Activated T-cell treated with anti-CD3 and anti-CD28 coated beads for 1 hour (primary cell): ENCODE data around the gene PTPRK.
"Not testable (repeated sequence)": the region's sequence is repeated elsewhere in the genome, so short reads cannot be mapped to it uniquely, and the experiment has no call there.

Source experiments
- DNase-seq: peaks from one replicate; pipeline ENCODE4 v3.0.0-alpha.2; 2020; ENCODE audit warnings: low read depth

The PTPRK gene

DNA sequence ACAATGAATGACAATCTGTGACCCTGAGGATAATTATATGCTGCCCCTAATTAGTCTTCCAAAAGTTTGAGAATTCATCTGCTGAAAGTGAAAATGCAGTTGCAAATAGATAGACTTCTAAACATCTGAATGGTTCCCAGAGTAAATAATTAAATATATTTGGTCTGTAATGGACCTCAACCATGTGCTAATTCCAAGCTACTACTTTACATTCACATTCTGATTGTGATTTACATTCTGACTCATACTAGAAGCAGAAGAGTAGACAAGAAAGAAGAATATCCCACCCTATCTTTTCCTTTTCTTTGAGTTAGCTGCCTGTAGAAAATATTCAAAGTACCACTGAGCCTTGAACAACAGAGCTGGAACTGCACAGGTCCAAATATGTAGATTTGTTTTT, 80.8 kb downstream of the PTPRK start:
- DNase-seq, result no peak

DNA sequence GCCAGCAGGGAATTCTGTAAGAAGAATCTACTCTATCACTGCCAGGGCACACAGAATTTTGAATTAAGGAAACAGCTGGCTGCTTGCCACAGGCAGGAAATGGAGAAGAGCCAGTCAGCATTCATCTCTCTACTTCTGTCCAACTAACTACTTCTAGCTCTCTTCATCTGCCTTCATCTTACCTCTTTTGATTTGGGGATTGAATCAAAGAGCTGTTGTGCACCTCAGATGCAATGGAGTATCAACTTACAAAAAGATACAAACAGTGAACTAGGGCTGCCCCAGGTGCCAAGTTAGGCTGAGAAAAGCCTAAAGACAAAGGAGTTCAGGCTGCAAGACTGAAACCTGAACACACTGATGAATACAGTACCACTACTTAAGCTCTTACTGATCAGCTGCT, 82.0 kb downstream of the PTPRK start:
- no peak for DNase-seq

DNA sequence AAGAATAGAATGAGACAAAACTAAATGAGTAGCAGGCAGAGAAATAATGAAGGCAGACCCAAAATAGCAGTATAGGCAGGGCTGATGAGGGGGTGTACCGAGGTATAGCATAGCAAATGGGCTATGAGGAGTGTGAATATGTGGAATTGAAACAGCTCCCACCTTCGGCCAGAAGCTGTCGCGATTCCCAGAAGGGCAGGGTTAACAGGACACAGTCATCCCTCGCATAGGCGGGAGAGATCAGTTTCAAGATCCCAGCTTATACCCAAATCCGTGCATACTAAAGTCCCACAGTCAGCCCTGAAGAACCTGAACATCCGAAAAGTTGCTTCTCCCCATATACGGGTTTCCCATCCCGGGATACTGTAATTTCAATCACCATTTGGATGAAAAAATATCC, 82.7 kb downstream of the PTPRK start:
- DNase-seq, result no peak

DNA sequence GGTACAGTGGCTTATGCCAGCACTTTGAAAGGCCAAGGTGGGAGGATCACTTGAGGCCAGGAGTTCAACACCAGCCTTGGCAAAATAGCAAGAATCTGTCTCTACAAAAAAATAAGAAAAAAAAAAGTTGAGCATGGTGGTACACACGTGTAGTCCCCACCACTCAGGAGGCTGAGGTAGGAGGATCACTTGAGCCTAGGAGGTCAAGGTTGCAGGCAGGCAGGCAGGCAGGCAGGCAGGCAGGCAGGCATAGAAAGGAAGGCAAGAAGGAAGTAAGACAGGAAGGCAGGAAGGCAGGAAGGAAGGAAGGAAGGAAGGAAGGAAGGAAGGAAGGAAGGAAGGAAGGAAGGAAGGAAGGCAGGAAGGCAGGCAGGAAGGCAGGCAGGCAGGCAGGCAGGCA, 85.6 kb downstream of the PTPRK start:
- not testable (repeated sequence) for DNase-seq

DNA sequence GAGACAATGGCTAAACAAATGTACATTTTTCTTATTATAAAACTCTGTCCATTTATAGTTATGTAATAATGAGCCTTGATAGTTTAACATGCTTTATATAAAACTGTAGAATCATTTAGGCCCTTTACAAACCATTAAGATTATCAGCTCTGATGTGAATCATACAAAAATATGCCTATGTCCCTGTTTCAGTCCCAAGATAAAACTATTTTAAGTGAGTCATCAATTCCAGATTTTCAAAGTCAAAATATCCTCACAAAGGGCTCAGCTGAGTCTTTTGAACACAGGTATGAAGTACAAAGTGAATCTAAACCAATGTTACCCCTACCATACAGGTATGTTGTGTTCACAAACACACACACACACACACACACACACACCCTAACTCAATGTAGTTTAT, 88.0 kb downstream of the PTPRK start:
- DNase-seq, result no peak

DNA sequence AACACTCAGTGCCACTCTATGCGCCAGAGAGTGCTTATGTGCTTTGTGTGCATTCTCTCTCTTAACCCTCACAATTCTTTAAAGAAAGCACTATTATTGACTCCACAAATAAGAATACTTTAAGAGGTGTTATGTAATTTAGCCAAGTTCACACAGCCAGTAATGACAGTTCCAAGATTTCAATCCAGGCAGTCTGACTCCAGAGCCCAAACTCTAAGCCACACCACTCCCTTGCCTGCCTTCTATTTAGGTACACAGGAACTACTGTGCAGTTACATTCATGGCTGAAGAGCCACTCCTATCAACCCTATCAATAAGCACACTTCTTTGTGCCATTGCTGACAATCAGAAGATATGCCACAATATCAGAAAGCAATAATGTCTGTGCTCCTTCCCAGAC, 93.3 kb downstream of the PTPRK start:
- no peak for DNase-seq

DNA sequence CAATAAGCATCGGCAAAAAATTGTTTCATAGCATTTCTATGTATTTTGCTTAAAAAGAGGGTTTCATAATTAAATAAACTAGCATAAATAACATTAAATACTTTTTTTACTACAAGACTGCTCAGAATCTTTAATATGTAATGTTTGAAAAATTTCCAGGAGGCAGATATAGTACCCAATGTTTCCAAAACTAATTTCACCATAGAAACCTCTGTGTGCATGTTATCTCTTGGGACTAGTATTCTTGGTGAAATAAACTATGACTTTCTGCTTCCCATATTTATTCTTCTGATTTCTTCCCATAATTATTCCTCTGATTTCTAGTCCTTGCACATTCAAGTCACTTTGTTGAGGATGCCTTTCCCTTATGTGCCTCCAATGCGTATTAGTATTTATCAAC, 94.5 kb downstream of the PTPRK start:
- DNase-seq, result no peak

DNA sequence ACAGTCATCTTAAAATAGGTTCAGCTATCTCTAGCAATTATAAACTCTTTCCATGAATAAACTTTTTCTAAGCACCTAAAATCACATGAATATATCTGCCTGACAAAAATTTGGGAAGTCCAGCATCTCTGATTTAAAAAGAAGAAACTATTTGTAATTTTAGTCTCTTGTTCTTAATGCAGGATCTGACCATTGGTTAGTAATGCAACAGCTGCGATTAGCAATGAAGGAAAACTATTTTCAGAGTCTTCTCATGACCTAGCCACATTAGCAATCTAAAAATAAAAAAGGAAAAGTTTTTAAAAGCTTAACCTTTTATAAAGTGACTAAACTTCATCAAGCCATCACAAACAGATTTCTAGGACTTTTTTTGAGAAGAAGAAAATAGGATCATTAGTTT, 97.5 kb downstream of the PTPRK start:
- DNase-seq, result no peak

DNA sequence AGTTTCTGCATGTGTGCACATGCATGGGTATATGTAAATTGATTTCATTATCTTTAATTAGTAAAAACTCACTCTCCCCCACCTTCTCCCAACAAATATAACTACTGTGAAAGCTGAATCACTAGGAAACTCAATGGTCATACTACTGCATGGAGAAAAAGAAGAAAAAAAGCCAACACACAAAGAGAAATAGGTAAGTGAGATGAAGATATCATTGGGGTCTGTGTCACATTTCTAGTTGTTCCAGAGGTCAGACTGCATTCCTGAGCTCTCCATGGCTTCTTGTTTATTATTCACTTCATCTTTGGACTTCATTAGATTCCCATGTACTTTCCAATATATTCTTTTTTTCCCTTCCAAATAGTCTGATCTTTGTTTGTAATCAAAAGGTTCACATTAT, 98.2 kb downstream of the PTPRK start:
- DNase-seq, result no peak

DNA sequence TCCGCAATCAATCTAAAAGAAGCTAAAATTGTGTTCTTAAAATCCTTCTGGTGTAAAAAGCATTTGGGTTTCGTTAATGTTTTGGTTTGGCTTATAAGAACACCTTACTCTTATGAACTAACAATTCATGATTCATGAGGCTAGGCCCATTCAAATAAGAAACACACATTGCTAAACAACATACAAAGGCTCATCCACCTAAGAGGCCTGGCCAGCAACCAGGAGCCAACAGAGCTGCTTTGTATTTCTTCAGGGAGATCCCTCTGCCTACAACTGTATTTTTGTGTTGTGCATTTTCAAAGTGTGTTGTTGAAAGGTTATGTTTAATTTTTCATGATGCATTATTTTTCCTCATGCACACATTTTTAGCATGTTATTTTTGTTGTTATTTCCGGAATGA, 98.6 kb downstream of the PTPRK start:
- DNase-seq, result no peak

DNA sequence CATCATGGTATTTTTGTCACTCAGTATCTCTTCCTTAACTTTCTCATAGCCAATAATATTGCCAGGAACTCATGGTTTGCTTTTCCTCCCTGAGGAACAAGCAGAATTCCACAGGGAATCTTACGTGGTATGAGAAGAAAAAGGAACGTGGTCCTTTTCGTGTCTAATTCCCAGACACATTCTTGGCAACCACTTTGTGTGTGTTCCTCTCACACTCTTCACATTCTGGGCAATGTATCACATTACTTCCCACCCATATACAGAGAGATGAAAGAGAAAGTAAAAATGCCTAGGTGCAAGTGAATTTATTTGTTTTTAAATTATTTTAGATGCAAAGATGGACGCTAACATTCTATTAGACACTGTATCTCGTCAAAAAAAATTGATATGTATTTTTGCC, 102.7 kb downstream of the PTPRK start:
- no peak for DNase-seq

DNA sequence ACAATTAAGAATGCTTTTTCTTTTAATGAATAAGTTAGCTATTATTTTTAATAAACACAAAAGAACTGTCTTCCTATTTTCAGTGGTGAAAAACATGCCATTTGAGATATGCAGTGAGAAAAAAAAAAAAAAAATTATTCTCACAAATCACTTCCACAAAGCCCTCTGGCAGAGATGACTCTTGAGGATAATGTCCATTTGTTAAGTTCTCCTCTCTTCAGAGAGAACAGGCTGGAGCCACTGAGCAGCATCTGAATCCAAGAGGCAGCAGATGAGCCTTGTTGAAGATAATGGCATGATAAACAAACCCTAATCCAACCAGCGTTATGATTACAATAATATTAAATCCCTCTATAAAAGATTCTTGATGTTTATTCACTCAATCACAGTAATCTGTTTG, 105.0 kb downstream of the PTPRK start:
- DNase-seq, result no peak

DNA sequence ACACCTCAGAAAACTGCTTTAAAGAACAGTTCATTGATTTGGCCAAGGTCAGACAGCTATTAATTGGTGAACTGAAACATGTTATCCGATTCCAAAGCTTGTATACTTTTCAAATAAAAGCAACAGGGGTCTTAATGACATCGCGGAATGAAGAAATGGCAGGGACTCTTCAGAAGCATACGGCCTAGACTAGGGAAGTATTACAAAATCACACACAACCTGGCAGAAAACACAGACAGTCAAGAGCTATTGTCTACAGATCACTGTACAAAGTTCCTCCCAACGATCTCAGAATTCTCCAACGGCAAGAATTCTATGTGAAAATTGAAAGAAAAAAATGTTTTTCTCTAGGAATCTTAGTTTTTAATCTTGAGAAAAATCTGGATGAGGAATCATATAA, 105.5 kb downstream of the PTPRK start:
- no peak for DNase-seq

DNA sequence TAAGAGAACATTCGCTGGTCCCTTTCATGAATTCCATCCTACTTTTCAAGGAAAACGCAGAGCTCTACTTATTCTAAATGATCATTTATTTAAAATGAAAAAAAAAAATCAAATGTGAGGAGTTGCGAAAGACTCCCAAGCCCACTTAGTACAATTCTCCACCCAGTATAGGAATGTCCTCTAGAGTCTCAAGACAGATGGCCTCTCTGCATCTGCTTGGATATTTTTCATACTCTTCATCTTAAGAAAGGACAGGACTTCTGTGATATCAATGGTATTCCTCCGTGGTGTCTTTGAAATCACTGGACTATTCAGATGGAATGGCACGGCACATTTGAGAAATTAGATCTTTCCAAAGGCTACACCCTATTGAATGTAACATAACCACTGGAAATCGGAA, 107.1 kb downstream of the PTPRK start:
- no peak for DNase-seq

DNA sequence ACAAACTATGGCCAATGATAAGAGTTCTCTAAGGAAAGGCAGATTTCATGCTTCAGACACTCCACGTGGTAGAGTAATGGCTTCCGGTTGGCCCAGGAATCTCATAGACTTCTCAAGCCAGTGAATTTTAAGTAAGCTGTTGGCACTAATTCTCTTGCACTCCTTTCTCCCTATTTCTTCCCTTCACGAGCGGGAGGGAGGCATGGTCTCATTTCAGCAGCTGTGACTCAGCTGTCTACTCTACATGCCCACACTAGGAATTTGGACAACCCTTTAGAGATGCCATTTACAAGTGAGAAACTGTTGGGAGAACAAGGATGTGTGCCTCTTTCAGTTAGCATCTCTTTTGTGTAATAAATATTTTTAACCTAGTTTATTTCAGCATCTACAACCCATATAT, 107.7 kb downstream of the PTPRK start:
- no peak for DNase-seq

DNA sequence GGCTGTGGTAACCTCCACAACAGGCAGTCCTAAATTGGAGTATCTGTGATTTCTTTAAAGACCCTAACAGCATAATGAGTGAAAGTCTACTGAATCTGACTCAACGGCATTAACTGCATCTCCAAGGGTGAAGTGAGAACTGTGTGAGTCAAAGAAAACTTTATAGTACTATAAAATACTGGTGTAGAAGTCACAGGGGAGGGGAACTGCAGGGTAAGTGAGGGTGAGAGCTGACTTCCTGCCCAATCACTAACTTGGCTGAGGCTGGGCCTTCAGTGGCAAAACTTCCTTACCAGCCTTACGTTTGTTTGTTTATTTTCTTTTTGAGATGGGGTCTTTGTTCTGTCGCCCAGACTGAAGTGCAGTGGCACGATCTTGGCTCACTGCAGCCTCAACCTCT, 109.8 kb downstream of the PTPRK start:
- no peak for DNase-seq

DNA sequence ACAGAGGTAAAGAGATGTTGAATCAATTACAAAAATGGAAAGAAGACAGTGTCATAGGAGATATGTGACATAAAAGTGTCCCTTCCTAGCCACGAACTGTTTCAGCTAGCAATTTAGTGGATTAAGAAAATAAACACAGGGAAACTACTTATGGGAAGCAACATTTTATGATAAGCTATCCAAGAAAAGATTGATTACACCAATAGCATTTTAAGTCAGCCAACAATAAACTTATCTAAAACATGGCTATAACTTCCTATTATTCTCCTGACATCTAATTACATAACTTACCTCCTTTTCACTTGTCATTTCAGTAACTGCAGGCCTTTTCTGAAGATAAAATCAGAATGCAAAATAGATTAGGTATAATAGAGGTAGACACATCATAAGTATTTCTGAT, 111.4 kb downstream of the PTPRK start:
- no peak for DNase-seq

DNA sequence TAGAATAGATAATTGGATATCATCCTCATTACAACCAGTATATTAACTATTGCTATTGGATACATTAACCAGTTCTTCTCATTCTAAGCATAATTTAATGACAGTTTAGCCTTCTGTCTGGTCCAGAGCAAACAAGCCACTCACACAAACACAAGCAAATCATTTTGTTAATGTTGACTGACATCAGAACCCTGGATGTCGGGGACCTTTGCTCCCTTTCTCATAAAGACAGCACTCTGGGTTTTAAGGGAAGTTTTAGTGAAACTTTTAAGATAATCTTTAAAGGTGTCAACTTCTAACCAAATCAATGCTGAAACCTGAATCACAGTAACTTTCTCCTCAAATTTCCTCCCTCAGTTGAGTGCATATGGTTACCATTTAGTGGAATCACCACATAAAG, 113.9 kb downstream of the PTPRK start:
- no peak for DNase-seq

DNA sequence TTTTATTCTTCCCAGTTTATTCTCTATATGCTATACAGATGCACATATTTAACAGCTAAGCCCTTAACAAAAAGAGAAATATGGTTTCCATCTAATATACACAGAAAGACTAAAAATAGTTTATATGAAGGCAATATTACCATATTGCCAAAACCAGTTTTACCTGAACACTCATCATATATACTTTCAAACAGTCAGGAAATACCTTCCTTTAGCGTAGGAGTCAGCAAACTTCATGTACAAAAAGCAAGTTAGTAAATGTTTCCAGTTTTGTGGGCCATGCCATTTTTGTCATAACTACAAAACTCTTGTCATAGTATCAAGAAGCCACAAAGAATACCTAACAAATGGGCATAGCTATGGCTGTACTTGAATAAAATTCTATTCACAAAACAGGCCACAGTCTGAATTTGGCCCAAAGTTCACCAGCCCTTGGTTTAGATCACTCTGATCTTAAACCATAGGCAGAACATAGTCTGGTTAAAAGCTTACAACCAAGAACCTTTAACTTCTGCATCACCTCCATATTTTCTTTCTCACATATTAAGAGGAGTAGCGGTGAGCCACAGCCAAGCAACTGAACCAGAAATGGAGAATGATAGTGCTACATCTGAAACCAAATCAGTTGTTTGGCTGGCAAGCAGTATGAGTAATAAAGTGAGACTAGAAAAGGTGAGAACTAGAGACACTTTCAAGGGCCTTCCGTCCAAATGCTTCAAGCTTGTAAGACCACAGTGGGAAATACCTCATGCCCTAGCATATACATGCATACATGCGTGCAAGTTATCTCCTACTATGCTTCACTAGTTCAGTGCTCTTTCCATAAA, 116.6 kb downstream of the PTPRK start:
- DNase-seq, result no peak

DNA sequence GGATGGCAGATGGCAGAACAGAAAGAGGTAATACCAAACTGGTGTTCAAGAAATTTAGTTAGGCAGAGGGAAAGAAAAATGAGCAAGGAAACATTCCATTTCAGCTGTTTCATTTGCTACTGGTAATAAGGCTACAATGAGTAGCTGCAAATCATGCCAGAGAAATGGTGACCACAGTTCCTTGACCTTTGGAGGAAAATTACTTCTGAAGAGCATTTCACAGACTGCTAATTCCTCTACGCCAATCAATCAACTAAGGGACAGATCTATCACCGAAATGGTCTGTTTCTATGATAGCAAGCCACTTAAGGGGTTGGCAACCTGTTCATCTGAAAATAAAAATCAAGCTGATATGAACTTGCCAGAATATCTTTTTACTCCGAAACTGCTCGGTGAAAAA, 119.5 kb downstream of the PTPRK start:
- DNase-seq, result no peak

DNA sequence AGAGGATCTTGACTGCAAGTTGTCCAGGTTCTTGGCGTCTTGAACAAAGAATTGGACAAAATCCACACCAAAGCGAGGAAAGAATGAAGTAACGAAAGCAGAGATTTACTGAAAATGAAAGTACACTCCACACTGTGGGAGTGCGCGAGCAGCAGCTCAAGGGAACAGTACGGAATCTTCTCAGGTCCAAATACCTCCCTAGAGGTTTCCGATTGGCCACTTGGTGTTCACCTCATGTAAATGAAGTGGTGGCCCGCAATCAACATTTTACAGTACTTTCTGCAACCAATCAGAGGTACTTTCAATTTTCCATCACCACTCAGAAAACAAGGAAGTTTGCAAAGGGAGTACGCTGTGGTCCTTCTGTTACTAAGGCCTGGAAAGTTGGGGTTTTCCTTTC, 122.4 kb downstream of the PTPRK start:
- no peak for DNase-seq

DNA sequence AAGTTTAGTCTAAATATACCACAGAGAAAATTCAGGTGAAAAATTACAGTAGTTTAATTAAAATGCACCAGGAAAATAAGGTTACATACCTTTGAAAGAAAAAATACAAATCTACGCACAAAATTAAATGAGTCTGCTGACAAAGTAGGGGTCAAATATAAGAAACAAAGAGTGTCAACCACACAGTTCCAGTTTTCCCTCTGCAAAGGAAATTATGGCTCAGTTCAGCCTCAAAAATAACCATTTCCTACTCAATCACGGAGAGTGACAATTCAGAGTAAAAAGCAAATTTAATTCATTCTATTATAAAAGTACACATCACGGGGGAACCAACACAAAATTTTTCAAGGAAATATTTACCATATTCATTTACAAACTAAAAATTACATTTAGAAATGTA, 124.8 kb downstream of the PTPRK start:
- no peak for DNase-seq

DNA sequence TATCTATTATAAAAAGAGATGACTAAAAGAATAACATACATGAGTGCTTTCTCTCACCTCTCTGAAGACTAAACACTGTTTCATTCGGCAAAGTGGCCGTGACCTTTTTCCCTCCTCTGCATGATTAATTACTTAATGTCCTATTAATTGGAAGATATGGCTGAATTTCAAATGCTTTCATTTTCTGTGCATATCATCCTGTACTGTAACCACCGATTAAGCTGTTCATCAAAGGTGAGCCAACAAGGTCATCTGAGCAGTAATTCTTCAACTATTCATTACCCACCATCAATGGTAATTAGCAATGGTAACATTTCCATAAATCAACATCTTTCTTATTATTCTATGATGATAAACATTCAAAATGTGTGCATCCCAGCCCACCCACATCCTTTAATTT, 125.2 kb downstream of the PTPRK start:
- no peak for DNase-seq

DNA sequence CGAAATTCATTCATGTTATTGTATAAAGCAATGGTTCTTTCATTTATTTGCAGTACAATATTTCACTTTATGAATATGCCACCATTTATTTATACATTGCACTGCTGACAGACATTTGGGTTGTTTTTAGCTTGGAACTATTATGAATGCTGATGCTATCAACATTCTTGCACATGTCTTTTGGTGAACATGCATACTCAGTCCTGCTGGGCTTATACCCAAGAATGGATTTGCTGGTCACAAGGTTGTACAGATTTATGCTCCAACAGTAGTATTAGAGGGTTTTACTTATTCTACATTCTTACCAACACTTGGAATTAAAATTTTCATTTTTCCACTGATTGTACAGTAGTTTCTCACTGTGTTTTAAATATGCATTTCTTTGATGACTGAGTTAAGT, 126.2 kb downstream of the PTPRK start:
- no peak for DNase-seq
